ENCODE measurements around the gene RSU1.

- TF ChIP-seq CTCF (IDR thresholded peaks at IDR 0.05; ENCODE audit: low read depth, low read length) (no peak), EZH2phosphoT487 (IDR thresholded peaks at IDR 0.05; ENCODE audit: low read depth) (no peak)
Measured at GRCh38 chr10:16748749-16749148, 68.5 kb downstream of the RSU1 start.
